ENCODE measurements around the gene NAT9.

NAT9 gene

GRCh38 chr17:74728702-74729075 lies 47.5 kb downstream of the NAT9 start:
- DNase-seq (ENCODE audit: low read depth), result no peak

DNA sequence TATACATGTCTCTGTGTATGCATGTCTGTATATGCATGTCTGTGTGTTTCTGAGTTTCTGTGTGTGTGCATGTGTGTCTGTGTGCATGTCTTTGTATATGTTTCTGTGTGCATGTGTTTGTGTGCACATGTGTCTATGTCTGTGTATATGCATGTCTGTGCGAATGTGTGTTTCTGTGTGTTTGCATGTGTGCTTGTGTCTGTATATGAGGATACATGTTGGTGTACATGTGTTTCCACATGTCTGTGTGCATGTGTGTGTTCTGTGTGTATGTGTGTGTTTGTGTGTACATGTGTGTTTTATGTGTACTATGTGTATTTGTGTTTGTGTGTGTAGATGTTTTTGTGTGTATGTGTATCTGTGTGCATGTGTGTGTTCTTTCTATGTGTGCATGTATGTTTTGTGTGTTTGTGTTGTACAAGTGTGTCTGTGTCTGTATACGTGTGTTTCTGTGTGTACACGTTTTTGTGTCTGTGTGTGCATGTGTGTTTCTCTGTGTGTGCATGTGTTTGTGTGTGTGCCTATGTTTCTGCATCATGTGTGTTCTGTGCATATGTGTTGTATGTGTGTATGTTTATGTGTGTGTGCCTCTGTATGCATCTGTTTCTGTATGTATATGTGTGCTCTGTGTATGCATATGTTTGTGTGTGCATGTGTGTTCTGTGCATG lies 48.0 kb downstream of the NAT9 start:
- DNase-seq (ENCODE audit: low read depth), result no peak

DNA sequence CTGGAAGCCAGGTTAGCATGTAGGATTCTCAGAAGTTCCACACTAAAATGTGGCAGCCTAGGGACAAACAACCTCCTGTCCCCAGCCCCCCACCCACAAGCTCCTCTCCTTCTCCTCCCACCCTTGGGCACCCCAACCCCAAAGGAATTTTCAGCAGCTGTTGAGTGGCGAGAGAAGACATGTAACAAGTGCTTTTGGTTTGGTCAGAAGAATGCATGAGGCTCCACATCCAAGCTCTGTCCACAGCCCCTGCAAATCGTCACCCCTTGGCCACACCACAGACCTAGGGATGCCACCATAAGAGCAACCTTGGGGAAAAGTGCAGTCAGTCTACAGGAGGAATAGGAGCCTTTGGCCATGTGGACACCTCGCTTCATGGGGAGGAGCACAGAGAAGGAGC lies 51.0 kb downstream of the NAT9 start:
- no peak for DNase-seq (ENCODE audit: low read depth)

- DNase-seq (ENCODE audit: low read depth), result no peak
These were observed 52.3 kb downstream of the NAT9 start for GRCh38 chr17:74723891-74724290.

DNA sequence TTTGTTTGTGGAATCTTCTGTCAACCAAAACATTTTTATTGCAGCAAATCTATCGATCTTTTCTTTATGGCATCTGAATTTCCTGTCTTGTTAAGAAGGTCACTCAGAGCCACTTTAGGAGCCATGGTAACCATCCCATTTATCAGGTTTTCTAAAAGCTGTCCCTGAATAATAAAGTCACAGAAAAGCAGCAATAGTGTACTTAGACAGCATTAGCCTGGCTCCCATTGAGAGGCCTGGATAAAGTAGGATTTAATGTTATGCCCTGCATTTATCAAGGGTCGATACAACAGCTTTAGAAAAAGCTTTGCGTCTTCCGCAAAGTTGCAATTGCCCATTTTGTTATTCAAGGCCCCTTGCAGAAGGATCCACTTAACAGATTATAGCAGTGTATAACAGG lies 53.4 kb downstream of the NAT9 start:
- DNase-seq (ENCODE audit: low read depth), result no peak
